HG03039 (cell line): ENCODE measurements around the gene LRRC53.

Experiments
- ATAC-seq: cut with Tn5 transposase; IDR thresholded peaks from one replicate; pipeline ENCODE4 v1.9.1; 2021; ENCODE audit warnings: mild to moderate bottlenecking, moderate library complexity; ENCODE audit not compliant: unreplicated experiment

The LRRC53 gene

GRCh38 chr1:74512170-74512915 is at the start of gene LRRC53:
LRRC53 (minus strand) TSS chr1:74512611; CDS start chr1:74483349, 29,262 bp downstream.
- ATAC-seq: no peak

- no peak for ATAC-seq
Observed at GRCh38 chr1:74549932-74550331, 37.5 kb upstream of the LRRC53 start.

- ATAC-seq: no peak
Observed at GRCh38 chr1:74548961-74549750, 36.7 kb upstream of the LRRC53 start.

DNA sequence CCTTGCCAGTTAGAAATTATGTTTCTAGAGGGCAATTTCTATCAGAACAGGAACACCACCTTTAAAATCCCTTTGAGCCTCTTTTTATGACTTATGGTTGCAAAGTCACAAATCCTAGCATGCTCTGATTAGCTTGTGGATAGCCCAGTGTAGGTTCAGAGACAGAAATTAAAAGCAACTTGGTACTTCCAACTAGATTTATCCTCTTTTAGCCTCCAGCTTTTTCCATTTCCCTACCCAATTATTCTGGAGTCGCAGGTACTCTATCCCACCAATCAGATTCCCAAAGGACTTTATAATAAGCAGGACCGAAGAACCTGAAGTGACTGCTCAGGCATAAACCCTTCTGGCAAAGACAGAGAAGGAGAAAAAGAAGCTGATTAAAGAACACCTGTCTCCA is 33.4 kb upstream of the LRRC53 start:
- no peak for ATAC-seq

- ATAC-seq: no peak
Observed at GRCh38 chr1:74534241-74534640, 21.8 kb upstream of the LRRC53 start.

DNA sequence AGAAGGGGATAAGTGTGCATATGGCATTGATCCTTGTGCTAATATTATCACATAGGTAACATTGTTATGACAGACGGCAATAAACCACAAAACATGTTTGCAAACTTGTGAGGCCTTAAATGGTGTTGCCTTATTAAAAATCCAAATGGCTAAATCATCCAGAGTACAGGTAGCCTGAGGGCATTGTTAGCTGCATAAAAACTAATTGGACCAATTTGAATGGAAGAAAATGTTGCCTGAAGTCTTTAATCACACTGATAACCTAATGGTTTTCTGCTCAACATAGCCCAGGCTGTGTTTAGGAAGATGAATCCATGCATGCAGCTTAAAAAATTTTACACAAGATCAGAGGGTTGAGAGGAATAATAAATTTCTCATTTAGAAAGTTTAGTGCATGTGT is 19.4 kb upstream of the LRRC53 start:
- ATAC-seq: no peak

- no peak for ATAC-seq
Observed at GRCh38 chr1:74530892-74531291, 18.5 kb upstream of the LRRC53 start.

DNA sequence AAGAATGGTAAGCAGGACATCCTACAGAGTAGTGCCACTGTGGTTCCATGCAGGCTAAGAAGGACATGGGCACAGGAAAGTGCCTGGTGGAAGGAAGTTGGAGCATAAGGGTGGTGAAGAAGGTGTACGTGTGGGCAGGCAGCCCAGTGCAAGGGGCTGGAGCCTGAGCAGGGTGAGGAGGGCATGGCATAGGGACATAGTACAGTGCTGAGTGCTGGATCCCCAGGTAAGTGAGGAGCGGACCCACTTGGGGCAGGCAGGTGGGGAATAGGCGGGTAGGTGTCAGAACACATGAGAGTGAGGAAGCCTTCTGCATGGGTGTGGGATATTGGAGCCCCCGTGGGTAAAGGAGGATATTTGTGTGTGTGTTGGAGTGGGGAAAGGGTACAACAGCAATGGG is 15.7 kb upstream of the LRRC53 start:
- no peak for ATAC-seq

GRCh38 chr1:74526708-74527107 is 14.3 kb upstream of the LRRC53 start:
- no peak for ATAC-seq

DNA sequence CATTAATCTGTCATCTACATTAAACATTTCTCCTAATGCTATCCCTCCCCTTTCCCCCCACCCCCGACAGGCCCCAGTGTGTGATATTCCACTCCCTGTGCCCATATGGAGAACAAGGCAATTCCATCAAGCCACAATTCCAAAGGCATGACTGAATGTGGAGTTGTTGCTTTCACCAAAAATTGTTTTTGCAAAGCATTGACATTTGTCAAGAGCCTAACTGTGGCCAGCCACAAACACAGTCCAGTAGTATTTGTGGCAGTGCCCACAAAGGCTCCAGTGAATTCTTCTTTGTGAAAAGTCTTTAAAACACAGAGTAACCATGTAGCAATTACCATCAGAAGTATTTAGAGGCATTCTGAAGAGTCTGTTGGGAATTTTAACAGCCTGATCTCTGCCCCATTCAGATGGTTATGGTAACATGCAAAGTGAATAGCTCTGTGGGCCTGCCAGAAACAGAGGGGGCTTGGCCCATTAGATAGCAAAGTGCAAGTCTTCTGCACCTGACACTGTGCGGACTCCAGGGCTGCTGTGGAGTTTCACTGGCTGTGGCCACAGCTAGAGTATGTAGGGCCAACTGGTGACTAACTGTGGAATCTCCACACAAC is 11.6 kb upstream of the LRRC53 start:
- ATAC-seq: no peak

GRCh38 chr1:74522148-74522547 is 9.7 kb upstream of the LRRC53 start:
- ATAC-seq: no peak

DNA sequence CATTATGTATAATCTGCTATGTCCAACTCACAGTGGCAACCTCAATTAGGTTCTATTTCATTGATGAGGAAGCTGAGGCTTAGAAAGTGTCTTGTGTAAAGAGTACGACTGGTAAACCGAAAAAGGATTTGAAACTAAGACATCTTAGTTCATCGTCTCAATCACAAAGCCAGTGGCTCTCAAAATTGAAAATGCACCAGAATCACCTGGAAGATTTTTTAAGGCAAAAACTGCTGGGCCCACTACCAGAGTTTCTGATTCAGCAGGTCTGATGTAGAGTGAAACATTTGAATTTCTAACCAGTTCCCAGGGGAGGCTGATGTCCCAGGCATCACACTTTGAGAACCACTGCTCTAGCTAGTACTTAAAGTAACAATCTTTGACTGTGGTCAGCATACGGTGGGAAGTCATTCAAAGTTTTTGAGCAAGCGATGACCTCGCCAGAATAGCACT is 5.2 kb upstream of the LRRC53 start:
- no peak for ATAC-seq

- no peak for ATAC-seq
Observed at GRCh38 chr1:74513411-74514300, 1.2 kb upstream of the LRRC53 start.

- ATAC-seq: no peak
Observed at GRCh38 chr1:74508449-74508848, 4.0 kb downstream of the LRRC53 start.

DNA sequence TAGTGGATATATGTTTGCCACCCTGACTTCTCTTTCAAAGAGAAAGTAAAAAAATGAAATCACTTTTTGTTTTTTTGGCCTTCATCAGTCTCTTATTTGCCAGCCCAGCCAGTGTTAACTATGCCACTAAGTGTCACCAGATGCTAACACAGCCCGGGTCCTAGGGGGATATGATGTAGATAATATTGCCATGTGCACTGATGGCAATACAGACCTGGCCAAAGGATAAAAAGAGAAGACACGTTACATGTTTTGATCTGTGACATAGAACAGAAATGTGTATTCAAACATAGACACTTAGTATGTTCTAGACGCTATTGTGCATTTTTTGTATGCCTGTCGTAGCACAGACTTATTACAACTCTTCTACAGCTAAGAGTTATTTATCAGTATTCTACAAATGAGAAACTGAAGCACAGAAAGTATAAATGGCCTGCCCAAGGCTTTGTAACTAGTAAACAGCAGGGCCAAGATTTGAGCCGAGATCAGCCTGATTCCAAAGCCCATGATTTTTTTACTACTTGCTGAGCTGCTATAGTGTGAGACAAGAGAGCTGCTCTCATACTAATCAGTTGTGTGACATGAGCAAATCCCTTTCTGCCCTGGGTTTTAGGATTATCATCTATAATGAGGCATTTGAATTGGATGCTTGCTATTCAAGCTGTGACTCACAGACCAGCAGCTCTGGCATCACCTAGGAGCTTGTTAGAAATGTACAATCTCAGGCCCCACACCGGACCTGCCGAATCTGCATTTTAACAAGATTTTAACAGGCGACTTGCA is 6.3 kb downstream of the LRRC53 start:
- no peak for ATAC-seq

DNA sequence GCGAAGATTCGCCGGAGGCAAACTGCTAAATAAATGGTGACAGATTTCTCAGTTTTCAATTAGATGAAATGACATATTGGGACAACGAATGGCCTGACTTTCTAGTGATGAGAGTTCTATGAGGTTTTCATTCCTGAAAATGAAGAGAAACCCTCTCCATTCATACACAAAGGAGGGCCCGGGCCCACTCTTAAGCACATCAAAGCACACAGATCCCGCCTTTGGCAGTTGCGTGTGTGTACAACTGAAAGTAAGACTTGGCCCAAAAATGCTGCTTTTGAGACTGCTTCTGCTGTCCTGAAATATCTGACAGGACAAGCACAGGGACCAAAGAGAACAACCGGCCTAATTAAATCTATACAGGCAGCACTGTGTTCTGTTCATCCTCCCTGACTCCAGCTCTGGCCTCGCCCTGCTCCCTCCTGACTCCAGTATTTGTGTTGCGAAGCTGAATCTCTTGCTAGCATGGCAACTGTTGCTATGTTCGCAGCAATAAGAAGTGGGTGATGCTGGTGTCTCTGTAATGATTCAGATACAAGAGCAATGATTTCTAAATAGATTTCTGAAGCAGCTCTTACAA is 7.4 kb downstream of the LRRC53 start:
- ATAC-seq: no peak

GRCh38 chr1:74504125-74504932 is 8.1 kb downstream of the LRRC53 start:
- ATAC-seq: peak; percentile 84

DNA sequence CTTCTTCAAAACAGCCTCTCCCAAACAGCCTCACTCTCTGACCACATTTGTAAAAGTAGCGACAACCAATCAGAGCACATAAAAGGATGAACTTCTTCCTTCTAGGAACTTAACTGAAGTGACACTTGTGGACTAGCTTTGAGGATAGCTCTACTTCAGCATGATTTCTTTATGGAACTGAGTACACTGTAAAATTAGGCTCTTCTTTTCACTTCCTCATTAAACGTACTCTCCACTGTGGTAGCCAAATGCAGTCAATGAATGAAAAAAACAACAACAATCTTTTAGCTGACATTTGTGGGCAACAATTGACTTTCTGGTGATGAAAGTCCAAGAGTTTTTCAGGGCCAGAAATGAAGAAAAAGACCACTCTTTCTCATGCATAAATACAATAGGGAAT is 9.6 kb downstream of the LRRC53 start:
- no peak for ATAC-seq

- ATAC-seq: no peak
Observed at GRCh38 chr1:74502432-74502831, 10.0 kb downstream of the LRRC53 start.
